GM18507 (cell line): ENCODE results near the gene TRH.
"Not testable (repeated sequence)": the region's sequence is repeated elsewhere in the genome, so short reads cannot be mapped to it uniquely, and the experiment has no call there.

Source experiments
- DNase-seq: peaks from one replicate; pipeline ENCODE4 v3.0.0; 2011; ENCODE audit warnings: low read depth; ENCODE audit not compliant: insufficient read length; ENCODE audit errors: extremely low spot score
- FAIRE-seq: peaks from 2 replicates; lab custom pipeline; 2011; peaks lifted over from hg19 to GRCh38; lab: Jason Lieb, UNC

Gene TRH

GRCh38 chr3:129996073-129996472 is 21.6 kb downstream of the TRH start:
- FAIRE-seq (no peak), DNase-seq (no peak)

DNA sequence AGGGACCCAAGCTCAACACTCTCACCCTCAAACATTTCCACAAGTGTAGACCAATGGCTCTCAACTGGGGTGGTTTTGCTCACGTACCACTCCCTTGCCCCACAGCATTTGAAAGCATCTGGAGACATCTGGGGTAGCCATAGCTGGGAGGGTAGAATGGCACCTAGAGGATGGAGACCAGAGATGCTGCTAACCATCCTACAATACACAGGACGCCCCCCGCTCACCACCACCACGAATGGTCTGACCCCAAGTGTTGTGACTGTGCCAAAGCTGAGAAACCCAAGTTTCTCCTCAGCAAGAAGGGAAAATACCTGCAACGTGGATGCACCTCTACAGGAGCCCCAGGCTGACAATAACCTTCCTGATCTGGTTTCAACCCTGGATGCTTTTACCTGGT is 24.7 kb downstream of the TRH start:
- FAIRE-seq, DNase-seq: not testable (repeated sequence)

DNA sequence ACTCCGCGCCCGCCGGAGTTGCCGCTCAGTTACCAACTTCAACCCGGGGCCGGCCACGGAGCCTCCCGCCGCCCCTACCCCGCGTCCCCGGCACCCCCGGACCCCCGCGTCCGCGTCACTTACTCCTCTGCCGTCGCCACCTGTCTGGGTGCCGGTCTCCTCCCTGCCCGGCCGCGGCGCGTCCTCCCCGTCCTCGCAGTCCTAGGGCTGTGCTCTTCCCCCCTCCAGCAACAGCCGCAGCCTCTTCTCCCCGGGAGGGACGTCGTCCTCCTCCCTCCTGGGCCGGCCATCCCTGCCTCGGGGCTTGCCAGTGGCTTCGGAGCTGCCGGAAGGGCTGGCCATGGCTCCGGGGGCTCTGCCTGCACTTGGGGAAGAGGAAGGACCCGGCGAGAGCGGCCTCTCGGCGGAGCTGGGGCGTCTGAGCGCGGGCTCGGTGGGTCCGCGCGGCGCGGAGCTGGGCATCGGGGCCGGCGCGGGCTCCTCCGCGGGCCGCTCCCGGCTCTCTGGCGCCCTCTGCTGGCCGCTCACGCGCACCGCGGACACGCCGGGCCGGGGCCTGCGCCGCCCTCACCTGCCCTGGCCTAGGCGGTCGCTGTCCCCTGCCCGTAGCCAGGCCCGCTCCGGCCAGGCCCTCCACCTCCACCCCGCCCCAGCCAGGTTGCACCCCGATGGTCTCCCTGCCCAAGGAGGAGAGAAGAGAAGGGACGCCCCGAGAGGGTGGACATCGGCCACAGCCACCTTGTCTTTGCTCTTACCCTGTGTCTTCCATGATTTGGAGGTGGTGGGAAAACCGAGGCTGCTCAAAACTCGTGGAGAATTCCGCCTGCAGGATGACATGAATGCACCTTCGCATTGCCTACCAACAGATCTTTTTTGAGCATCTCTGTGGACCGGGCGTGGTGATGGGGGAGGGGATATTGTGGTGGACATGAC is 28.4 kb downstream of the TRH start:
- FAIRE-seq: not testable (repeated sequence)
- DNase-seq: peak; percentile 39

DNA sequence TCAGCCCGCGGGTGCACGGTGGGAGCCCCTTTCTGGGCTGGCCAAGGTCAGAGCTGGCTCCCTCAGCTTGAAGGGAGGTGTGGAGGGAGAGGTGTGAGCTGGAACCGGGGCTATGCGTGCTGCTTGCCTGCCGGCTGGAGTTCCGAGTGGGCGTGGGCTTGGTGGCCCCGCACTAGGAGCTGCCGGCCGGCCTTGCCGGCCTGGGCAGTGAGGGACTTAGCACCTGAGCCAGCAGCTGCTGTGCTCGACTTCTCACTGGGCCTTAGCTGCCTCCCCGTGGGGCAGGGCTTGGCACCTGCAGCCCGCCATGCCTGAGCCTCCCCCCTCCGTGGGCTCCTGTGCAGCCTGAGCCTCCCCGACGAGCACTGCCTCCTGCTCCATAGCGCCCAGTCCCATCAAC is 36.0 kb downstream of the TRH start:
- FAIRE-seq (no peak), DNase-seq (no peak)

DNA sequence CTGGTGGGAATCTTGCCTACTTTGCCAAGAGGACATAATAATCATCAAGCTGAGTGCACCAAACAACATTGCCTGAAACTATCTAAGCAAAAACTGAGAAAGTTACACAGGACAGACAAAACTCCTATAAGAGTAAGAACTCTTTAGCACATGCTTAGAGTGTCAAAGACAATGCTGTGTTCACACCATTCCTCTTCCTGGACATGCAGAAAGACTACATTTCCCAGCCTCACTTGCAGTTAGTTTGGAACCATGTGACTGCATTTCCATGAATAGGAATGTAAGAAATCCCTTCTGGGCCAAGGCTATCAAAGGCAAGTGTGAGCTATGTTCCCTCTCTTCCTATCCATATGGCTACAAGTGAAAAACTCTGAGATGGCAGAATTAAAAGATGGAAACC is 37.6 kb downstream of the TRH start:
- not testable (repeated sequence) for DNase-seq, FAIRE-seq

DNA sequence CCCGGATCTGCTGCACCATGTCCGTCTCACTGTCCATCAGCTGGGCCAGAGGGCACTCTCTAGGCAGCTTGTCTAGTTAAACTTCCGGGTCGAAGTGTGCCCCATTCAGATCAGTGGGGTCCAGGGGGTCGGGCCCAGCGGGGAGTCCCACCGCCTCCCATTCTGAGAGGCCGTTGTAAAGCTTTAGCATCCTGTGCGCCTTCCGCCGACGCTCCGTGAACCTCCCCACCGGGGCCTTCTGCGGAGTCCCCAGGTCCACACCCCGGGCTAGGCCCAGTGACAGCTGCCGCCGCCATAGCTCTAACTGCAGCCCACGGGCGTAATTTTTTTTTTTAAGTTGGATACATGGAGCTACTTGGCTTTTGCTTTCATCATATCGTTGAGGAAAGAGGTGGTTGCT is 38.7 kb downstream of the TRH start:
- DNase-seq, FAIRE-seq: not testable (repeated sequence)

GRCh38 chr3:130014526-130014925 is 40.0 kb downstream of the TRH start:
- DNase-seq (no peak), FAIRE-seq (no peak)

DNA sequence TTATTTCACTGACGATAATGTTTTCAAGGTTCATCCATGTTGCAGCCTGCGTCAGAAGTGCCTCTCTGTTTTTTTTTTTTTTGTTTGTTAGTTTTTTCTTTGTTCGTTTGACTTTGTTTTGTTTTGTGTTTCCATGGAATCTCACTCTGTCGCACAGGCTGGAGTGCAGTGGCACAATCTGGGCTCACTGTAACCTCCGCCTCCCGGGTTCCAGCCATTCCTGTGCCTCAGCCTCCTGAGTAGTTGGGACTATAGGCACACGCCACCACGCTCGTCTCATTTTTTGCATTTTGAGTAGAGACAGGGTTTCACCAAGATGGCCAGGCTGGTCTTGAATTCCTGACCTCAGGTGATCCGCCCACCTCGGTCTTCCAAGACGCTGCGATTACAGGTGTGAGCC is 43.1 kb downstream of the TRH start:
- not testable (repeated sequence) for DNase-seq, FAIRE-seq

DNA sequence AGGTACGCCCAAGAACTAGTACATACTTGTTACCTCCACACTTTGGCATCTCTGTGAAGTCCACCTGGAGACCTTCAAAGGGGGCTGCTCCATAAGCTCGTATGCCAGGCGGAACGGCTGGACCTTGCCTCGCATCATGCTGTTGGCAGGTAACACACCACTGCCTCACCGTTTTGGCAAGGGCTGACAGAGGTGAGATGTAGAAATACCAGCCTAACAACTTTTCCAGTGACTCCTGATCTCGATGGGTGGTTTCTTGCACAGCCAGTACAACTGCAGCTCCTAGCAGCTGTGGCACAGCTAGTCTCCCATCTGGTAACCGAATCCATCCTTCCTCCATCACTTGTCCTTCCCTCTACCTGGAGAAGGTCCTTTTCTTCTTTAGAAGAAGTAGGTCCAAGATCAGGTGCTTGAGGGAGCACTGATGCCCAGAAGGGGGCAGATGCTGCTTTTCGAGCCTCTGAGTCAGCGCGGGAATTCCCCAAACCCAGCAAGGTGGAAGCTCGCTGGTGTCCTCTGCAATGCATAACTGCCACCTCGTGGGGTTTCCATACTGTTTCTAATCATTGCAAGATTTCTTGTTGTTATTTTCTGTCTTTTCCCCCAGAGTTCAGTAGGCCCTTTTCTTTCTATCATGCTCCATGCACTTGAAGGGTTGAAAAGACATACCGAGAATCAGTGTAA is 51.8 kb downstream of the TRH start:
- peak; percentile 63 for FAIRE-seq
- not testable (repeated sequence) for DNase-seq

GRCh38 chr3:130027437-130027836 is 52.9 kb downstream of the TRH start:
- not testable (repeated sequence) for FAIRE-seq, DNase-seq
